ENCODE measurements around the gene CCDC137. TPM values are rescaled to one million over a fixed set of nuclear protein-coding genes. Genes with fewer than 3 reads are reported as not detected.
A peak's percentile ranks its signal among the peaks of the same experiment; 100 is the strongest.

CCDC137 gene
- total and polyA plus RNA-seq, 2 of the 13 experiments (the other 11 are each of a cell fraction or from before 2014, with no cell fraction given): 14.6 to 39.1 TPM

- TF ChIP-seq ZNF318 (CRISPR knock-in tag; IDR thresholded peaks at IDR 0.05) (0 out of 2 replicates have a peak, but pooled peaks have one; percentile 11), ZNF891 (CRISPR knock-in tag; IDR thresholded peaks at IDR 0.05) (0 out of 2 replicates have a peak, but pooled peaks have one; percentile 18), MED13 (CRISPR knock-in tag; IDR thresholded peaks at IDR 0.05) (0 out of 2 replicates have a peak, but pooled peaks have one; percentile 2), EEA1 (CRISPR knock-in tag; IDR thresholded peaks at IDR 0.05; ENCODE audit: borderline replicate concordance) (0 out of 2 replicates have a peak, but pooled peaks have one; percentile 6), ZNF704 (CRISPR knock-in tag; IDR thresholded peaks at IDR 0.05; ENCODE audit: borderline replicate concordance) (0 out of 2 replicates have a peak, but pooled peaks have one; percentile 18), IRF1 (CRISPR knock-in tag; IDR thresholded peaks at IDR 0.05; ENCODE audit: low read depth) (no peak), ZNF724P (CRISPR knock-in tag; IDR thresholded peaks at IDR 0.05; ENCODE audit: borderline replicate concordance) (no peak), MBNL3 (CRISPR knock-in tag; conservative IDR thresholded peaks at IDR 0.05) (no peak), ZMYM3 (CRISPR knock-in tag; IDR thresholded peaks at IDR 0.05) (no peak), ZNF557 (CRISPR knock-in tag; IDR thresholded peaks at IDR 0.05) (no peak), ZNF710 (CRISPR knock-in tag; IDR thresholded peaks at IDR 0.05; ENCODE audit: borderline replicate concordance) (no peak), ZBTB44 (CRISPR knock-in tag; IDR thresholded peaks at IDR 0.05) (no peak), HNF4G (IDR thresholded peaks at IDR 0.05; ENCODE audit: borderline replicate concordance, low read depth, low read length) (no peak), HNF4G (CRISPR knock-in tag; IDR thresholded peaks at IDR 0.05; ENCODE audit: borderline replicate concordance, low read depth) (peak; percentile 18; the same call in 1 of the 2 replicates)
Measured at GRCh38 chr17:81714412-81715106, 48.0 kb downstream of the CCDC137 start (continued).
